ENCODE data around the gene CCDC134. TPM values are rescaled to one million over a fixed set of nuclear protein-coding genes. Genes with fewer than 3 reads are reported as not detected.

Gene CCDC134
- total and polyA plus RNA-seq, 9 of the 15 experiments (the other 6 are each of a cell fraction or from before 2014, with no cell fraction given) = 0.56 to 11.9 (median 5.3) TPM

DNA sequence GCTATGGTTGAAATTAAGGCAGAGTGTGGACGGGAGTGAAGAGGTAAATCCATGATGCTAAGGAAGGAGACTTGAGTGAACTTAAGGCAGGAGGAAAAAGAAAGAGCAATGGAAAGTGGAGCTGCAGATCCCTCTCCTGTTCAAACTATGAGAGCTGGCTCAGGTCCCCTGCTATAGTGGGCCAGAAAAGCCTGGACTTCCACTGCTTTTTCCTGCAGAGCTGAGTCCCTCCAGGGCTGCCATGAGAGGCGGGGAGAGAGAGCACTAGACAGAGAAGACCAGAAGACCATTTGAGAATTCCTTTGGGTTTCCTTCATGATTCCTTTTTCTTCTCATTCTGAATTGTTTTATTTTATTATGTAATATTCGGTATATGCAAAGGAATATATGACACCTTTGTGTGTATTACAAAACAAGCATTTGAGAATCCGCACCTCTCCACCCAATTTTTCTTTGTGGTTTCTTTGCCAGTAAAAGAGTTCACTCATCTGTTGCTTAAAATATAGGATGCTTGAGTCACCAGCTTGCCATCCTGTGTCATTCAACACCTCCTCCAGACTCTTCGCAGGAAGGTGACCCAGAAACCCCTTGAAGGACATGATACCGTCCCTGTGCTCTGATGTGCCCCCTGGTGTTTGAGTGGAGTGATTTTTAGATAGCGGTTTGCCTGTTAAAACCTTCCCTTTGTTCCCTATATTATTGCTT is 56.8 kb downstream of the CCDC134 start:
- H3K27ac ChIP-seq (ENCODE audit: extremely low read depth, low read depth, low read length) = peak overlapping the region; percentile 4; the same call in 1 of the 3 replicates
- DNase-seq (ENCODE audit: extremely low read depth in 1 of 4, low spot score in 3 of 4) (peak; percentile 63 to 79 (median 68)), FAIRE-seq (peak; percentile 87), ATAC-seq (peak; percentile 87)
- H3K27me3 ChIP-seq (ENCODE audit: control insufficient read depth in 2 of 2, insufficient read depth in 2 of 2, low read length in 2 of 2) = no peaks in the 10 kb centered on the region
- H3K9me1 ChIP-seq (ENCODE audit: control insufficient read depth, insufficient read depth, low read length) = no peaks in the 10 kb centered on the region
- ChIA-PET POLR2A (interaction anchor here (1.0 to 3.3 kb wide), 5 partner anchors 8 to 15 kb away, joined by 3 to 11 read pairs (median 4); no protein-coding TSS in a partner anchor), CTCF (ENCODE audit: low intra/inter-chr PET ratio) (interaction anchor here (0.6 to 0.9 kb wide), 2 partner anchors 122 to 160 kb away, joined by 3 to 5 read pairs; no protein-coding TSS in a partner anchor)
- in situ Hi-C loops (cut with MboI) = no loop called here
- peaks cover 95% of the 10 kb centered on the region for H3K79me2 ChIP-seq (ENCODE audit: control insufficient read depth, insufficient read depth, low read length)
- no peak overlapping the region for H3K4me3 ChIP-seq
- H4K20me1 ChIP-seq (replicated peaks; ENCODE audit: control insufficient read depth, insufficient read depth, low read length) = peaks cover 29% of the 10 kb centered on the region
- peaks cover 8 to 12% of the 10 kb centered on the region in 2 experiments; a peak in 3 of 5 replicates for H3K4me1 ChIP-seq (replicated peaks in 1 of 2; ENCODE audit: control insufficient read depth in 2 of 2, insufficient read depth in 2 of 2, low read length in 2 of 2)
- no peaks in the 10 kb centered on the region for H3K9me3 ChIP-seq (replicated peaks; ENCODE audit: control insufficient read depth, insufficient read depth, low read depth, low read length)
- no peak overlapping the region for H2AFZ ChIP-seq (ENCODE audit: low read depth, low read length)
- no TSS peak for BruUV-seq (replicated peaks)
- no peak overlapping the region for H3K9ac ChIP-seq (ENCODE audit: insufficient read depth in 1 of 2, low read depth in 2 of 2, low read length in 2 of 2)
- intact Hi-C loops (cut with micrococcal nuclease) = loop anchor here (10.0 kb wide), 1 partner anchor 113 kb away; no protein-coding TSS in a partner anchor
- H3K36me3 ChIP-seq (ENCODE audit: control insufficient read depth, insufficient read depth, low read length) = peaks cover 27% of the 10 kb centered on the region; the same call in 2 of the 3 replicates
- WGBS (ENCODE audit: insufficient coverage, low coverage, missing lambda C conversion rate) = 47% methylated on average over 7 of the region's 7 CpGs
- no peak overlapping the region for H3K4me2 ChIP-seq (ENCODE audit: insufficient read depth, low read length)
- TF ChIP-seq ZBTB7A (IDR thresholded peaks at IDR 0.05; ENCODE audit: borderline replicate concordance, control insufficient read depth, low read depth, low read length) = 0 out of 2 replicates have a peak, but pooled peaks have one; percentile 22
- TF ChIP-seq, protein P1, sequence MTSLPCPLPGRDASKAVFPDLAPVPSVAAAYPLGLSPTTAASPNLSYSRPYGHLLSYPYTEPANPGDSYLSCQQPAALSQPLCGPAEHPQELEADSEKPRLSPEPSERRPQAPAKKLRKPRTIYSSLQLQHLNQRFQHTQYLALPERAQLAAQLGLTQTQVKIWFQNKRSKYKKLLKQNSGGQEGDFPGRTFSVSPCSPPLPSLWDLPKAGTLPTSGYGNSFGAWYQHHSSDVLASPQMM (CRISPR knock-in tag; IDR thresholded peaks at IDR 0.05) = no peak
- TF ChIP-seq ZNF79 (CRISPR knock-in tag; IDR thresholded peaks at IDR 0.05; ENCODE audit: low read depth) = no peak
- TF ChIP-seq, protein P2, sequence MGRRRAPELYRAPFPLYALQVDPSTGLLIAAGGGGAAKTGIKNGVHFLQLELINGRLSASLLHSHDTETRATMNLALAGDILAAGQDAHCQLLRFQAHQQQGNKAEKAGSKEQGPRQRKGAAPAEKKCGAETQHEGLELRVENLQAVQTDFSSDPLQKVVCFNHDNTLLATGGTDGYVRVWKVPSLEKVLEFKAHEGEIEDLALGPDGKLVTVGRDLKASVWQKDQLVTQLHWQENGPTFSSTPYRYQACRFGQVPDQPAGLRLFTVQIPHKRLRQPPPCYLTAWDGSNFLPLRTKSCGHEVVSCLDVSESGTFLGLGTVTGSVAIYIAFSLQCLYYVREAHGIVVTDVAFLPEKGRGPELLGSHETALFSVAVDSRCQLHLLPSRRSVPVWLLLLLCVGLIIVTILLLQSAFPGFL (CRISPR knock-in tag; IDR thresholded peaks at IDR 0.05) = no peak
- no peak for TF ChIP-seq PHB (CRISPR knock-in tag; IDR thresholded peaks at IDR 0.05)
- TF ChIP-seq MEIS2 (IDR thresholded peaks at IDR 0.05; ENCODE audit: partially characterized antibody) = peak; percentile 79
- no peak for TF ChIP-seq IRF2 (CRISPR knock-in tag; IDR thresholded peaks at IDR 0.05)
- no peak for TF ChIP-seq ZNF431 (CRISPR knock-in tag; IDR thresholded peaks at IDR 0.05)
- peak; percentile 29; the same call in 1 of the 2 replicates for TF ChIP-seq JUND (IDR thresholded peaks at IDR 0.05; ENCODE audit: borderline replicate concordance, low read depth, low read length)
- TF ChIP-seq JUND (tag; IDR thresholded peaks at IDR 0.05; ENCODE audit: borderline replicate concordance, low read depth, low read length) = peak; percentile 17; the same call in 1 of the 3 replicates
- no peak for TF ChIP-seq ZNF121 (CRISPR knock-in tag; conservative IDR thresholded peaks at IDR 0.05)
- no peak for TF ChIP-seq POLR2AphosphoS2 (IDR thresholded peaks at IDR 0.05; ENCODE audit: low read length)
- TF ChIP-seq RAD21 (CRISPR knock-in tag; conservative IDR thresholded peaks at IDR 0.05 in 1 of 2, IDR thresholded peaks at IDR 0.05 in 1 of 2) = peak; percentile 44 to 72; a peak in 3 of 4 replicates
- no peak for TF ChIP-seq E2F4 (CRISPR knock-in tag; IDR thresholded peaks at IDR 0.05; ENCODE audit: low read depth)
- no peak for TF ChIP-seq ZBTB12 (CRISPR knock-in tag; IDR thresholded peaks at IDR 0.05)
- no peak for TF ChIP-seq SRSF1 (IDR thresholded peaks at IDR 0.05; ENCODE audit: low read depth, low read length)

Data from K562 (cell line).